ENCODE results near the gene CLMN. TPM values are rescaled to one million over a fixed set of nuclear protein-coding genes. Genes with fewer than 3 reads are reported as not detected.

The CLMN gene
- total and polyA plus RNA-seq, 2 experiments from 2014 or later: 3.2 to 5.7 TPM

DNA sequence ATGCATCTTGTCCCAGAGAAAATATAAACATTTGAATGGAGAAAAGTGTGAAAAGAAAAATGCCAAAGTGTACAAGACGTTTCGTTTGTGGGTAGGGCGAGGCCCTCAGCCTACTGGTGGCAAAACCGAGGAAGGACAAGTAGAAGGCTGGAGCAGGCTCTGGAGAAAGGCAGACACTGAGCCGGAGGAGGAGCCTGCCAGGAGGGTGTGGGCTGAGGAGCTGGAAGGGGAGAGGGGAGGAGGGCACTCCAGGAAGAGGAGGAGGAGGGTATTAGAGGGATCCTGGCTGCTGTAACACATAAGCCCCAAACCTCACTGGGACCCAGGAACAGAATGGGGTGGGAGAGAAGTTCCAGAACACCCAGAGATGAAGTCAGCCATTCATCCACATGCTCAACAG is 47.7 kb downstream of the CLMN start:
- Mint-ChIP-seq H3K9me3 (no peaks in the 10 kb centered on the region), H3K27me3 (ENCODE audit: insufficient read depth, low read depth, poor library complexity) (peaks cover 9% of the 10 kb centered on the region), H3K4me1 (peaks cover 8% of the 10 kb centered on the region), H3K27ac (no peak overlapping the region; the same call in 1 of the 2 replicates), H3K36me3 (ENCODE audit: low read depth) (peaks cover 3% of the 10 kb centered on the region; the same call in 1 of the 3 replicates), H3K4me3 (no peak overlapping the region)
- ATAC-seq: peak; percentile 77
- Histone ChIP-seq H3K27ac (ENCODE audit: low read depth) (no peak overlapping the region), H3K36me3 (ENCODE audit: insufficient read depth) (no peaks in the 10 kb centered on the region), H3K4me3 (no peak overlapping the region), H3K9me2 (ENCODE audit: insufficient read depth) (peaks cover 9% of the 10 kb centered on the region), H4K20me1 (replicated peaks; ENCODE audit: insufficient read depth) (no peaks in the 10 kb centered on the region), H3F3A (replicated peaks; ENCODE audit: low read depth) (no peaks in the 10 kb centered on the region), H3K4me1 (ENCODE audit: insufficient read depth) (0 out of 2 replicates have a peak, but pooled peaks cover 7% of the 10 kb centered on the region), H2AFZ (no peak overlapping the region), H3K4me2 (no peak overlapping the region), H3K27me3 (ENCODE audit: insufficient read depth) (no peaks in the 10 kb centered on the region), H3K79me2 (replicated peaks; ENCODE audit: insufficient read depth) (no peaks in the 10 kb centered on the region)
- TF ChIP-seq ZNF331 (CRISPR knock-in tag; IDR thresholded peaks at IDR 0.05; ENCODE audit: low read depth) (no peak), NANOG (IDR thresholded peaks at IDR 0.05; ENCODE audit: borderline replicate concordance) (no peak), CREB1 (CRISPR knock-in tag; IDR thresholded peaks at IDR 0.05; ENCODE audit: low read depth) (no peak)
- DNase-seq (ENCODE audit: low spot score): no peak

- Mint-ChIP-seq H3K36me3 (ENCODE audit: low read depth) (peaks cover 3% of the 10 kb centered on the region; the same call in 1 of the 3 replicates), H3K27me3 (ENCODE audit: insufficient read depth, low read depth, poor library complexity) (peaks cover 9% of the 10 kb centered on the region), H3K27ac (no peak overlapping the region), H3K4me1 (peaks cover 16% of the 10 kb centered on the region), H3K9me3 (no peaks in the 10 kb centered on the region), H3K4me3 (no peak overlapping the region)
- H3K4me3 ChIP-seq: no peak overlapping the region
- H3K4me2 ChIP-seq: no peak overlapping the region
- no peaks in the 10 kb centered on the region for H3K79me2 ChIP-seq (replicated peaks; ENCODE audit: insufficient read depth)
- H3K36me3 ChIP-seq (ENCODE audit: insufficient read depth): no peaks in the 10 kb centered on the region
- ATAC-seq (no peak), DNase-seq (ENCODE audit: low spot score) (no peak)
- 0 out of 2 replicates have a peak, but pooled peaks cover 7% of the 10 kb centered on the region for H3K4me1 ChIP-seq (ENCODE audit: insufficient read depth)
- H3F3A ChIP-seq (replicated peaks; ENCODE audit: low read depth): no peaks in the 10 kb centered on the region
- H3K9me2 ChIP-seq (ENCODE audit: insufficient read depth): peaks cover 9% of the 10 kb centered on the region
- no peaks in the 10 kb centered on the region for H4K20me1 ChIP-seq (replicated peaks; ENCODE audit: insufficient read depth)
- no peak overlapping the region for H2AFZ ChIP-seq
- TF ChIP-seq, protein P1, sequence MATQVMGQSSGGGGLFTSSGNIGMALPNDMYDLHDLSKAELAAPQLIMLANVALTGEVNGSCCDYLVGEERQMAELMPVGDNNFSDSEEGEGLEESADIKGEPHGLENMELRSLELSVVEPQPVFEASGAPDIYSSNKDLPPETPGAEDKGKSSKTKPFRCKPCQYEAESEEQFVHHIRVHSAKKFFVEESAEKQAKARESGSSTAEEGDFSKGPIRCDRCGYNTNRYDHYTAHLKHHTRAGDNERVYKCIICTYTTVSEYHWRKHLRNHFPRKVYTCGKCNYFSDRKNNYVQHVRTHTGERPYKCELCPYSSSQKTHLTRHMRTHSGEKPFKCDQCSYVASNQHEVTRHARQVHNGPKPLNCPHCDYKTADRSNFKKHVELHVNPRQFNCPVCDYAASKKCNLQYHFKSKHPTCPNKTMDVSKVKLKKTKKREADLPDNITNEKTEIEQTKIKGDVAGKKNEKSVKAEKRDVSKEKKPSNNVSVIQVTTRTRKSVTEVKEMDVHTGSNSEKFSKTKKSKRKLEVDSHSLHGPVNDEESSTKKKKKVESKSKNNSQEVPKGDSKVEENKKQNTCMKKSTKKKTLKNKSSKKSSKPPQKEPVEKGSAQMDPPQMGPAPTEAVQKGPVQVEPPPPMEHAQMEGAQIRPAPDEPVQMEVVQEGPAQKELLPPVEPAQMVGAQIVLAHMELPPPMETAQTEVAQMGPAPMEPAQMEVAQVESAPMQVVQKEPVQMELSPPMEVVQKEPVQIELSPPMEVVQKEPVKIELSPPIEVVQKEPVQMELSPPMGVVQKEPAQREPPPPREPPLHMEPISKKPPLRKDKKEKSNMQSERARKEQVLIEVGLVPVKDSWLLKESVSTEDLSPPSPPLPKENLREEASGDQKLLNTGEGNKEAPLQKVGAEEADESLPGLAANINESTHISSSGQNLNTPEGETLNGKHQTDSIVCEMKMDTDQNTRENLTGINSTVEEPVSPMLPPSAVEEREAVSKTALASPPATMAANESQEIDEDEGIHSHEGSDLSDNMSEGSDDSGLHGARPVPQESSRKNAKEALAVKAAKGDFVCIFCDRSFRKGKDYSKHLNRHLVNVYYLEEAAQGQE (IDR thresholded peaks at IDR 0.05; ENCODE audit: unreplicated experiment): no peak
- TF ChIP-seq CTCF (conservative IDR thresholded peaks at IDR 0.05; ENCODE audit: low read depth in 2 of 2) (no peak), ZNF114 (CRISPR knock-in tag; IDR thresholded peaks at IDR 0.05) (no peak), STAT1 (IDR thresholded peaks at IDR 0.05; ENCODE audit: unreplicated experiment) (no peak), EZH2 (IDR thresholded peaks at IDR 0.05; ENCODE audit: low read depth, unreplicated experiment) (no peak), ZNF331 (CRISPR knock-in tag; IDR thresholded peaks at IDR 0.05; ENCODE audit: low read depth) (no peak)
- H3K27ac ChIP-seq (ENCODE audit: low read depth): no peak overlapping the region
- H3K27me3 ChIP-seq (ENCODE audit: insufficient read depth): no peaks in the 10 kb centered on the region
These were observed 49.5 kb downstream of the CLMN start for GRCh38 chr14:95270203-95270602.
